Body of pancreas (tissue), 4 donors: ENCODE data around the gene FAM83D. TPM values are rescaled to one million over a fixed set of nuclear protein-coding genes. Genes with fewer than 3 reads are reported as not detected.

Source experiments
- ATAC-seq: fragments of 150-250 bp; one replicate; pipeline ENCODE4 v1.9.1; 2016
- DNase-seq, 4 donors: peaks; one replicate each; pipeline ENCODE4 v3.0.0-alpha.2; 2019
- H3K27ac ChIP-seq, 4 donors: fragments of 200-600 bp; sonication (generic); 1 replicate in 3 of 4; 2 replicates in 1 of 4; pipeline versions ENCODE4 v1.5.1 to v1.6.1; 2016 to 2019; ENCODE audit warnings: mild to moderate bottlenecking in 1 of 4, mixed read lengths in 1 of 4, moderate library complexity in 1 of 4
- H3K27me3 ChIP-seq, 2 donors: fragments of 200-600 bp; sonication (generic); one replicate each; pipeline ENCODE4 v1.6.0; 2016; ENCODE audit warnings: mild to moderate bottlenecking in 1 of 2
- H3K36me3 ChIP-seq, 2 donors: fragments of 200-600 bp; sonication (generic); replicated peaks in 1 of 2; 2 replicates each; pipeline ENCODE4 v1.5.1; 2016; ENCODE audit warnings: low read depth in 2 of 2; ENCODE audit not compliant: insufficient read depth in 1 of 2
- H3K4me1 ChIP-seq: fragments of 200-600 bp; sonication (generic); one replicate; pipeline ENCODE4 v1.6.0; 2016
- H3K4me3 ChIP-seq, 2 donors: fragments of 200-600 bp; sonication (generic); 1 replicate in 1 of 2; 2 replicates in 1 of 2; pipeline ENCODE4 v1.5.1; 2016 to 2019
- H3K9me3 ChIP-seq, 3 donors: fragments of 200-600 bp; sonication (generic); 1 replicate in 2 of 3; 2 replicates in 1 of 3; pipeline ENCODE4 v1.5.1; 2016
- CTCF ChIP-seq, 7 experiments: fragments of 450-650 bp in 4 of 7; fragments of 200-600 bp in 3 of 7; sonication (generic) in 3 of 7; IDR thresholded peaks; one replicate each; pipeline ENCODE4 v1.5.1; 2016 to 2019; ENCODE audit warnings: antibody characterized with exemption in 7 of 7
- POLR2A ChIP-seq, 3 donors: fragments of 450-650 bp; IDR thresholded peaks; one replicate each; pipeline ENCODE4 v1.6.1; 2016; ENCODE audit warnings: antibody characterized with exemption in 3 of 3, mild to moderate bottlenecking in 2 of 3
- WGBS, 2 donors: methylation state at CpG; one replicate each; pipeline ENCODE4 v1.1.5; 2017; 5-methylcytosine and 5-hydroxymethylcytosine counted together
- intact Hi-C: fragments of 100-400 bp; cut with DNase I; formaldehyde crosslinking; loops from one replicate; pipeline ENCODE4 v1.15.1; 2023
- total RNA-seq, 2 donors: library from RNA; depleted of rRNA; stranded (reverse); fragments of >200 nt; gene quantifications; one replicate each; pipeline ENCODE4 v1.1.0, GENCODE V29; 2016

FAM83D gene
- total RNA-seq, 2 donors from 2014 or later, result 0.52 TPM; not detected in 1

GRCh38 chr20:38937978-38938473 is 11.8 kb downstream of the FAM83D start:
- Histone ChIP-seq H3K4me3 (no peak overlapping the region), H3K27ac (no peak overlapping the region), H3K4me1 (no peaks in the 10 kb centered on the region), H3K36me3 (no peaks in the 10 kb centered on the region), H3K27me3 (no peaks in the 10 kb centered on the region), H3K9me3 (no peaks in the 10 kb centered on the region)
- intact Hi-C loops, result no loop called here
- DNase-seq (no peak), ATAC-seq (no peak)
- 81 to 84% methylated on average over 7 of the region's 7 CpGs for WGBS, 2 donors
- TF ChIP-seq POLR2A (IDR thresholded peaks at IDR 0.05) (no peak), CTCF (IDR thresholded peaks at IDR 0.05) (no peak)

GRCh38 chr20:38939686-38940085 is 13.5 kb downstream of the FAM83D start:
- Histone ChIP-seq H3K4me1 (no peaks in the 10 kb centered on the region), H3K9me3 (no peaks in the 10 kb centered on the region), H3K4me3 (no peak overlapping the region), H3K27me3 (no peaks in the 10 kb centered on the region), H3K27ac (no peak overlapping the region), H3K36me3 (no peaks in the 10 kb centered on the region)
- intact Hi-C loops, result no loop called here
- ATAC-seq (no peak), DNase-seq (no peak)
- WGBS, 2 donors, result 82 to 100% methylated on average over 2 of the region's 2 CpGs
- TF ChIP-seq POLR2A (IDR thresholded peaks at IDR 0.05), result no peak
- no peak for TF ChIP-seq CTCF (IDR thresholded peaks at IDR 0.05)

- WGBS, 2 donors, result 90 to 93% methylated on average over 5 of the region's 5 CpGs
- Histone ChIP-seq H3K4me1 (no peaks in the 10 kb centered on the region), H3K27ac (no peak overlapping the region), H3K27me3 (no peaks in the 10 kb centered on the region), H3K36me3 (no peaks in the 10 kb centered on the region), H3K4me3 (no peak overlapping the region), H3K9me3 (no peaks in the 10 kb centered on the region)
- intact Hi-C loops, result no loop called here
- no peak for TF ChIP-seq CTCF (IDR thresholded peaks at IDR 0.05)
- ATAC-seq (no peak), DNase-seq (no peak)
Measured at GRCh38 chr20:38940644-38941043, 14.4 kb downstream of the FAM83D start.

GRCh38 chr20:38941726-38942389 is 15.6 kb downstream of the FAM83D start:
- no peaks in the 10 kb centered on the region for H3K36me3 ChIP-seq
- H3K27me3 ChIP-seq, result no peaks in the 10 kb centered on the region
- 91 to 92% methylated on average over 5 of the region's 5 CpGs for WGBS, 2 donors
- ATAC-seq (no peak), DNase-seq (no peak)
- no peak overlapping the region for H3K27ac ChIP-seq
- no peaks in the 10 kb centered on the region for H3K9me3 ChIP-seq
- H3K4me3 ChIP-seq, result no peak overlapping the region
- TF ChIP-seq CTCF (IDR thresholded peaks at IDR 0.05) (no peak), POLR2A (IDR thresholded peaks at IDR 0.05) (no peak)
- intact Hi-C loops, result no loop called here
- no peaks in the 10 kb centered on the region for H3K4me1 ChIP-seq

- TF ChIP-seq CTCF (IDR thresholded peaks at IDR 0.05) (no peak), POLR2A (IDR thresholded peaks at IDR 0.05) (no peak)
- no peaks in the 10 kb centered on the region for H3K9me3 ChIP-seq
- intact Hi-C loops, result no loop called here
- no peak overlapping the region for H3K4me3 ChIP-seq
- no peaks in the 10 kb centered on the region for H3K4me1 ChIP-seq
- no peak overlapping the region for H3K27ac ChIP-seq
- H3K36me3 ChIP-seq, result no peaks in the 10 kb centered on the region
- ATAC-seq (no peak), DNase-seq (no peak)
- 64 to 83% methylated on average over 3 of the region's 3 CpGs for WGBS, 2 donors
- H3K27me3 ChIP-seq, result no peaks in the 10 kb centered on the region
Measured at GRCh38 chr20:38945012-38945411, 18.8 kb downstream of the FAM83D start.
